Measurements from ENCODE around the gene C19orf25.

GRCh38 chr19:1471010-1471514 lies 8.0 kb downstream of the C19orf25 start:
- TF ChIP-seq POLR2A (IDR thresholded peaks at IDR 0.05; ENCODE audit: extremely low read depth, insufficient read length) (no peak), CTCF (IDR thresholded peaks at IDR 0.05; ENCODE audit: low read depth, low read length) (no peak)

Data from NB4 (cell line).